Kidney (tissue), 22 donors: ENCODE results near the gene GKN2. TPM values are rescaled to one million over a fixed set of nuclear protein-coding genes. Genes with fewer than 3 reads are reported as not detected.

ENCODE experiments used
- DNase-seq, 5 donors: peaks; one replicate each; pipeline ENCODE4 v3.0.0-alpha.2; 2013 to 2020
- FAIRE-seq: peaks from 2 replicates; lab custom pipeline; 2012; peaks lifted over from hg19 to GRCh38; lab: Jason Lieb, UNC
- H3K27ac ChIP-seq, 2 donors: one replicate each; pipeline ENCODE4 v1.7.0; 2013; ENCODE audit warnings: low read depth in 2 of 2, low read length in 2 of 2, inconsistent platforms in 1 of 2
- H3K27me3 ChIP-seq: one replicate; pipeline ENCODE4 v1.7.1; 2013; ENCODE audit warnings: low read length, inconsistent platforms; ENCODE audit not compliant: control insufficient read depth, insufficient read depth
- H3K36me3 ChIP-seq, 3 donors: one replicate each; pipeline versions ENCODE4 v1.7.0 to v1.7.1; 2013; ENCODE audit warnings: low read length in 3 of 3, control low read depth in 1 of 3, inconsistent platforms in 1 of 3; ENCODE audit not compliant: insufficient read depth in 3 of 3, control insufficient read depth in 2 of 3
- H3K4me1 ChIP-seq, 3 donors: one replicate each; pipeline versions ENCODE4 v1.7.0 to v1.7.1; 2013; ENCODE audit warnings: low read length in 3 of 3, inconsistent platforms in 1 of 3, low read depth in 1 of 3; ENCODE audit not compliant: control insufficient read depth in 2 of 3, insufficient read depth in 2 of 3
- H3K4me3 ChIP-seq, 3 donors: one replicate each; pipeline versions ENCODE4 v1.7.0 to v1.8.1; 2013; ENCODE audit warnings: low read length in 3 of 3, control low read depth in 1 of 3, inconsistent platforms in 1 of 3
- H3K9ac ChIP-seq, 3 donors: one replicate each; pipeline versions ENCODE4 v1.7.0 to v1.7.1; 2013; ENCODE audit warnings: low read length in 3 of 3, control low read depth in 1 of 3, inconsistent platforms in 1 of 3
- H3K9me3 ChIP-seq, 3 donors: one replicate each; pipeline versions ENCODE4 v1.7.0 to v1.7.1; 2013; ENCODE audit warnings: low read length in 3 of 3, control low read depth in 1 of 3, inconsistent platforms in 1 of 3; ENCODE audit not compliant: control insufficient read depth in 2 of 3, insufficient read depth in 1 of 3
- CTCF ChIP-seq: IDR thresholded peaks from 3 replicates; pipeline ENCODE4 v1.5.1; 2012; ENCODE audit warnings: mild to moderate bottlenecking, moderate library complexity, borderline replicate concordance; ENCODE audit not compliant: insufficient read depth; ENCODE audit errors: extremely low read depth
- intact Hi-C: fragments of 100-400 bp; cut with DNase I; formaldehyde crosslinking; loops from one replicate; pipeline ENCODE4 v1.11.1; 2022
- long read RNA-seq, 10 donors: library from polyadenylated mRNA in 1 of 10; unstranded in 1 of 10; transcript quantifications; one replicate each; pipeline ENCODE4 v2.0.0 and lab custom pipeline, GENCODE V29; 2021 to 2026
- polyA plus RNA-seq: library from polyadenylated mRNA; stranded (reverse); fragments of 350-450 nt; fragmentation: Illumina TruSeq; extraction: RNeasy Lipid Tissue Mini Kit (QIAGEN cat#74804); gene quantifications from one replicate; pipeline ENCODE4 v1.2.3, GENCODE V29; 2014; ENCODE audit warnings: low read depth, low replicate concordance; ENCODE audit not compliant: insufficient read depth
- total RNA-seq: library from RNA; stranded (reverse); fragmentation: NEBNext Ultra II Directional; extraction: Animal tissue kit (Norgen Biotek cat#: 25700); gene quantifications from one replicate; pipeline ENCODE4 v1.2.1, GENCODE V29; 2021
- donor health status: control.
- donor health status: control.
- donor health status: control.
- donor health status: control.
- donor health status: control.
- donor health status: DM: yes; HTN: yes; CAD: no.
- donor health status: Normal renal cell carcinoma (clear cell type).

The GKN2 gene
- total RNA-seq (not detected), polyA plus RNA-seq (not detected)
- long read RNA-seq, donor 1: 0 reads
- long read RNA-seq, donor 2: 0 reads
- long read RNA-seq, donor 3: 0 reads
- long read RNA-seq, donor 4: 0 reads
- long read RNA-seq, donor 5: 0 reads
- long read RNA-seq, donor 6: 0 reads
- long read RNA-seq, donor 7: 0 reads
- long read RNA-seq, donor 8: 0 reads
- long read RNA-seq, donor 9: 0 reads
- long read RNA-seq, donor 10: 0 reads

GRCh38 chr2:68952887-68953521 is at the start of gene GKN2:
Gene GKN2 (minus strand): TSS chr2:68952893. CDS start chr2:68952861, 32 bp downstream.
- Histone ChIP-seq H3K27me3 (no peaks in the 10 kb centered on the region), H3K9me3 (no peaks in the 10 kb centered on the region), H3K4me1 (no peaks in the 10 kb centered on the region), H3K4me3 (no peak within 1 kb of the TSS), H3K36me3 (no peaks in the 10 kb centered on the region), H3K27ac (no peak within 1 kb of the TSS), H3K9ac (no peak within 1 kb of the TSS)
- no peak for TF ChIP-seq CTCF
- intact Hi-C loops: no loop called here
- no peak for FAIRE-seq
- no peak for DNase-seq

DNA sequence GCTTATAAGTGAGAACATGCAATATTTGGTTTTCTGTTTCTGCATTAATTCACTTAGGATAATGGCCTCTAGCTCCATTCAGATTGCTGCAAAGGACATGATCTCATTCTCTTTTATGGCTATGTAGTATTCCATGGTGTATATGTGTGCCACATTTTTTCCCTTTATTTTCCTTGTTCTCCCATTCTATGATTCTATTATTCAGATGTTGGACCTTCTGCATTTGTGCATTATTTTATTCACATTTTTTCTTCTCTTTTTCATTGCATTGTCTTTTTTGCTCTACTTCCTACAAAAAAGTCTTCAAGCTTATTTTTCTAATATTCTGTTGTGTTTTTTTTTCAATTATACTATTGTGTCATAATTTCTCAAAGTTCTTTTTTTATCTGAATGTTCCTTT is 49.2 kb upstream of the GKN2 start:
- peaks cover 0 to 3% (median 2%) of the 10 kb centered on the region in 3 donors for H3K9me3 ChIP-seq
- FAIRE-seq: no peak
- no peak overlapping the region for H3K9ac ChIP-seq

GRCh38 chr2:68997401-68997800 is 44.7 kb upstream of the GKN2 start:
- H3K4me3 ChIP-seq: no peak overlapping the region
- no peaks in the 10 kb centered on the region for H3K27me3 ChIP-seq
- H3K9me3 ChIP-seq: no peaks in the 10 kb centered on the region
- no peak for TF ChIP-seq CTCF
- intact Hi-C loops: no loop called here
- DNase-seq (no peak), FAIRE-seq (no peak)
- H3K27ac ChIP-seq: no peak overlapping the region
- H3K4me1 ChIP-seq: no peaks in the 10 kb centered on the region
- H3K9ac ChIP-seq: no peak overlapping the region
- H3K36me3 ChIP-seq: no peaks in the 10 kb centered on the region

More for the DNA sequence above, 49.2 kb upstream of the GKN2 start:
- no peak for DNase-seq
- H3K27me3 ChIP-seq: no peaks in the 10 kb centered on the region
- no peak for TF ChIP-seq CTCF
- H3K36me3 ChIP-seq: no peaks in the 10 kb centered on the region
- no peak overlapping the region for H3K27ac ChIP-seq
- H3K4me3 ChIP-seq: no peak overlapping the region
- no peaks in the 10 kb centered on the region for H3K4me1 ChIP-seq
- intact Hi-C loops: no loop called here
